BLaER1 (cell line): Measurements from ENCODE around the gene HIVEP3.

ENCODE experiments used
- H3K27ac ChIP-seq: shearing (Covaris generic); formaldehyde crosslinking; 2 replicates; pipeline ENCODE4 v1.8.1; 2022
- H3K27me3 ChIP-seq: shearing (Covaris generic); formaldehyde crosslinking; 2 replicates; pipeline ENCODE4 v1.8.1; 2022
- H3K36me3 ChIP-seq: shearing (Covaris generic); formaldehyde crosslinking; 2 replicates; pipeline ENCODE4 v1.8.1; 2022
- H3K4me1 ChIP-seq: shearing (Covaris generic); formaldehyde crosslinking; 2 replicates; pipeline ENCODE4 v1.8.1; 2022
- H3K4me2 ChIP-seq: shearing (Covaris generic); formaldehyde crosslinking; 2 replicates; pipeline ENCODE4 v1.8.1; 2022
- H3K4me3 ChIP-seq: shearing (Covaris generic); formaldehyde crosslinking; 2 replicates; pipeline ENCODE4 v1.8.1; 2022
- H3K9ac ChIP-seq: shearing (Covaris generic); formaldehyde crosslinking; 2 replicates; pipeline ENCODE4 v1.8.1; 2022
- H3K9me3 ChIP-seq: shearing (Covaris generic); formaldehyde crosslinking; 2 replicates; pipeline ENCODE4 v1.8.1; 2022
- H4K20me1 ChIP-seq: shearing (Covaris generic); formaldehyde crosslinking; 2 replicates; pipeline ENCODE4 v1.8.1; 2022
- Cebpa-rat ChIP-seq: shearing (Covaris generic); IDR thresholded peaks from 2 replicates; pipeline ENCODE4 v1.8.1; 2022

The HIVEP3 gene

DNA sequence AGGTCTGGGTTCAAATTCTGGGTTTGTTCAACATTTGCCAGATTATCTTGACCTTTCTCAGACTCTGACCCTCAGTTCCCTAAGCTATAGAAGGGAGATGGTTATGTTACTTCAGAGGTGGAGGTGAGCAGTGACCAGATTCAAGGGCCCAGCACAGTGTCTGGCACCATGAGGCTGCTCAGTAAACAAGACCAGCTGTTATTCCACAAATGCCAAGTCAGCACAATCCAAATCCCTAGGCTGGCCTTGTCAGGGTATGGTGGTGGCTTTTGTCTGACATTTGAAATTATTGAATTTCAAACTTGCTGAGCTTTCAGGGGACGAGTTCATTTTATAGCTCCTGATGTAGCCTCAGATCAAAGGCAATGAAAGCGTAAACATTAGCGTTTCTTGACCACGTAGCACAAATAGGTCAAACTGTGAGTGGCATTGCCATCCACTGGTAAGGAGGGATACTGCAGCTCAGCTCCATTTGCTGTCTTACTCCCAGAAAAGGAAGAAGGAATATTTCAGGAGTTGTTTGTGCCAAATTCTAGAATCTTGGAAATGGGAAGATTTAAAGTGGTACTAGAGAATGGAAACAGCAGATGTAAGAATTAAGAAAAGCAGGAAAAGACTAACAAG is 339.9 kb downstream of the HIVEP3 start:
- H3K9ac ChIP-seq = no peak overlapping the region
- no peaks in the 10 kb centered on the region for H3K27me3 ChIP-seq
- H3K4me2 ChIP-seq = no peak overlapping the region

DNA sequence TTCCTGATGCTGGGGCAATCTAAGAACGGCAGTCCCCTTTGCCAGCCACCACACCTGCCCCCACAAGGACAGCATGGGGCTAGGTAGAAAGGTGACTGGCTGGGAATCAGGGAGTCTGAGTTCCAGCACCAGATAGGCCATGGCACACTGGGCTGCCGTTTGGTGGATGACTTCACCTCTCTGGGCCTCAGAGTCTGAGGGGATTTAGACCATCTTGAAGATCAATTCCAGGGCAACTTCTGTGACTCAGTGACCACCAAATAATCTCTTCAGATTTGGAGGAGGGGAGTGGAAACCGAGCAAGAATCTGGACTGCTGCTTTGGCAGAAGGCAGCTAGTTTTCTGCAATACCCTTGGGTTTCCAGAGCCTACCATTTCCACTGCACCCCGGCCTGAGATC is 342.1 kb downstream of the HIVEP3 start:
- H3K27me3 ChIP-seq = no peaks in the 10 kb centered on the region
- H3K27ac ChIP-seq = peak overlapping the region; percentile 42; the same call in 1 of the 2 replicates
- no peak overlapping the region for H3K4me3 ChIP-seq
- H3K36me3 ChIP-seq = no peaks in the 10 kb centered on the region
- 0 out of 2 replicates have a peak overlapping the region, but pooled peaks have one; percentile 87 for H3K4me2 ChIP-seq
- TF ChIP-seq Cebpa-rat = no peak
- H3K4me1 ChIP-seq = peaks cover 68% of the 10 kb centered on the region
- H4K20me1 ChIP-seq = no peaks in the 10 kb centered on the region
- no peaks in the 10 kb centered on the region for H3K9me3 ChIP-seq
- H3K9ac ChIP-seq = no peak overlapping the region

More for the DNA sequence above, 339.9 kb downstream of the HIVEP3 start:
- no peak overlapping the region for H3K27ac ChIP-seq
- no peak overlapping the region for H3K4me3 ChIP-seq
- peaks cover 62% of the 10 kb centered on the region for H3K4me1 ChIP-seq
- H4K20me1 ChIP-seq = no peaks in the 10 kb centered on the region
- H3K36me3 ChIP-seq = no peaks in the 10 kb centered on the region; the same call in 1 of the 2 replicates
- TF ChIP-seq Cebpa-rat = no peak
- no peaks in the 10 kb centered on the region for H3K9me3 ChIP-seq

DNA sequence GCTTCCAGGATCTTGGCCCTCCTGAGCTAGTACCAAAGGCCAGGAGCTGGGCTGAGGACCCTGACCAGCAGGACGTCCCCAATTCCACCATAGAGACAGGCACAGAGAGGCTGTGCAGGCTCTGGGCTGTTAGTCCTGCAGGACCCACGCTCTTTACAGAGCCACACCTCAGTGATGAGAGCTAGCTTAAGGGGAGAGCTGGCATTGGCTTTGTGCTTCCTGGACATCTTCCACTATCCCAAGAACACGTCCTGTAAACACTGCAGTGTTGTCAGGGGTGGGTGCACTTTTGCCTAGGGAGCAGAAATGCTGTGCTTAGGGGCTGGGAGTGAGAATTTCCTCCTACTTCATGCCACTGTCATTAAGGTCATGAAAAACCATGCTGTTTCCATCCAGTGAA is 342.5 kb downstream of the HIVEP3 start:
- H3K4me2 ChIP-seq = peak overlapping the region; percentile 87
- H4K20me1 ChIP-seq = no peaks in the 10 kb centered on the region
- no peak overlapping the region for H3K4me3 ChIP-seq
- H3K36me3 ChIP-seq = no peaks in the 10 kb centered on the region
- no peaks in the 10 kb centered on the region for H3K9me3 ChIP-seq
- TF ChIP-seq Cebpa-rat = no peak
- H3K27ac ChIP-seq = peak overlapping the region; percentile 42; the same call in 1 of the 2 replicates
- peaks cover 63% of the 10 kb centered on the region for H3K4me1 ChIP-seq
- H3K27me3 ChIP-seq = no peaks in the 10 kb centered on the region
- no peak overlapping the region for H3K9ac ChIP-seq

DNA sequence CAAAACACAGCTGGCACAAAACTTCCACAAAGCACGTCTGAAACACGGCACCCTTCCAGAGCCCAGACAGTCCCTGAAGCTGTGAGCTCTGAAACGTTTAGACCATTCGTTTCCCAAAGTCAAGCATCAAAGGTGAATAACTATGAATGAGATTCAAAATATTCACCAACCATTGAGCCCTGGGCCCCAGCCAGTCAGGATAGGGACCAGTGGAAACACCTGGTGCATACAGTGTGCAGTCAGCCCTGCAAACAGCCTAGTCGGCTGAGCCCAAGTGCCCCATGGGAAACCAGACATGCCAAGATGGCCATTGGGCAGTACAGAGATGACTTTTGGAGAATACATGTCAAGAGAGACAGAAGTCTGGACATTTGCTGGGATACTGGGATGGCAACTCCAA is 343.9 kb downstream of the HIVEP3 start:
- H3K4me3 ChIP-seq = peak overlapping the region; percentile 5; the same call in 1 of the 2 replicates
- H3K27me3 ChIP-seq = no peaks in the 10 kb centered on the region
- H3K9me3 ChIP-seq = no peaks in the 10 kb centered on the region
- H3K4me1 ChIP-seq = peaks cover 50% of the 10 kb centered on the region
- H3K36me3 ChIP-seq = no peaks in the 10 kb centered on the region
- no peak for TF ChIP-seq Cebpa-rat
- peak overlapping the region; percentile 87 for H3K4me2 ChIP-seq
- peak overlapping the region; percentile 70 for H3K27ac ChIP-seq
- H3K9ac ChIP-seq = peak overlapping the region; percentile 27
- no peaks in the 10 kb centered on the region for H4K20me1 ChIP-seq

GRCh38 chr1:41573785-41574713 is 344.7 kb downstream of the HIVEP3 start:
- Histone ChIP-seq H3K27ac (peak overlapping the region; percentile 70), H3K4me2 (peak overlapping the region; percentile 87), H3K9ac (peak overlapping the region; percentile 27; the same call in 1 of the 2 replicates), H3K4me3 (peak overlapping the region; percentile 5; the same call in 1 of the 2 replicates), H3K4me1 (peaks cover 45% of the 10 kb centered on the region), H3K27me3 (no peaks in the 10 kb centered on the region), H3K36me3 (no peaks in the 10 kb centered on the region), H4K20me1 (no peaks in the 10 kb centered on the region), H3K9me3 (no peaks in the 10 kb centered on the region)
- no peak for TF ChIP-seq Cebpa-rat

GRCh38 chr1:41573194-41573593 is 345.5 kb downstream of the HIVEP3 start:
- H4K20me1 ChIP-seq = no peaks in the 10 kb centered on the region
- peak overlapping the region; percentile 87 for H3K4me2 ChIP-seq
- no peaks in the 10 kb centered on the region for H3K27me3 ChIP-seq

DNA sequence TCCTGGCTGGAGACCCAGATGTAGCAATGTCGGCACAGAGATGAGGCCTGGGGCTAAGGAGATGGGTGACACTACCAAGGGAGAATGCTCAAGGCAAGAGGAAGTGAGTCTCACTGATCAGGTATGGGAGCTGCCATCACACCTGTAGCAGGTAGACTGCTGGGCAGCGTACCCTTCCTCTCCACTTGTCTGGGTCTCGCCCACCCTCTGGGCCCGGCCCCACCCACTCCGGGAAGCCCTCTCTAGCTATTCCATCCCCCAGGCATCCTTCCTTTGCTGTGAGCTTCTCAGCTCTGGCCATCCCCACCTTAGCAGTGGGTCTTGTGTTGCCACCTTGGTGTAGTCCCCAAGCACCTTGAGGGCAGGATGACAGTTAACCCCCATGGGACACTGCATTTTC is 346.5 kb downstream of the HIVEP3 start:
- no peak for TF ChIP-seq Cebpa-rat

More at GRCh38 chr1:41573194-41573593, 345.5 kb downstream of the HIVEP3 start:
- no peak overlapping the region for H3K27ac ChIP-seq
- no peaks in the 10 kb centered on the region for H3K9me3 ChIP-seq
- TF ChIP-seq Cebpa-rat = no peak
- no peaks in the 10 kb centered on the region for H3K36me3 ChIP-seq
- H3K4me3 ChIP-seq = no peak overlapping the region
- peaks cover 45% of the 10 kb centered on the region for H3K4me1 ChIP-seq
- no peak overlapping the region for H3K9ac ChIP-seq

DNA sequence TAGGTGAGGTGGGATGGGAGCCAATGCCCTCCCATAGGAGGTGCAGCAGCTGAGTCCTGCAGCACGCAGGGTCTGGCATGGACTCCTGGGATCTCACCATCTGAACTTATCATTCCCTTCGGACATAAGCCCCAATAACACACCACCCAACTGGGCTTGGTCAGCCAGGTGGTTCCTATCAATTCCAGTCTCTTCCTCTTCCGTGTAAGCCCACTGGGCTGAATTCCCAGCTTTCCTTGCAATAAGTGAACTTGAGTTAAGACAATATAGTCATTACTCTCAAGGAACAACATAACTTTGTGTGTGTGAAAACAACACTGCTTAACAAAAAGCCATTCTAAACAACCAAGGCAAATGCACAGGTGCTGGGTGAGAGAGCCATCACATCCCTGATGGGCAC is 347.7 kb downstream of the HIVEP3 start:
- H3K36me3 ChIP-seq = no peaks in the 10 kb centered on the region
- no peak for TF ChIP-seq Cebpa-rat
- no peaks in the 10 kb centered on the region for H3K9me3 ChIP-seq

More for the DNA sequence above, 346.5 kb downstream of the HIVEP3 start:
- Histone ChIP-seq H3K4me2 (no peak overlapping the region), H3K4me1 (peaks cover 45% of the 10 kb centered on the region), H3K4me3 (no peak overlapping the region), H3K36me3 (no peaks in the 10 kb centered on the region), H3K27me3 (no peaks in the 10 kb centered on the region), H4K20me1 (no peaks in the 10 kb centered on the region), H3K9ac (no peak overlapping the region), H3K9me3 (no peaks in the 10 kb centered on the region), H3K27ac (no peak overlapping the region)

GRCh38 chr1:41568204-41568603 is 350.5 kb downstream of the HIVEP3 start:
- H3K4me2 ChIP-seq = no peak overlapping the region
- no peaks in the 10 kb centered on the region for H3K9me3 ChIP-seq
- no peaks in the 10 kb centered on the region for H3K36me3 ChIP-seq
- no peak for TF ChIP-seq Cebpa-rat
- peaks cover 27% of the 10 kb centered on the region for H3K4me1 ChIP-seq
- H3K9ac ChIP-seq = no peak overlapping the region
- H3K27me3 ChIP-seq = no peaks in the 10 kb centered on the region
- H4K20me1 ChIP-seq = no peaks in the 10 kb centered on the region
- no peak overlapping the region for H3K4me3 ChIP-seq
- no peak overlapping the region for H3K27ac ChIP-seq

More for the DNA sequence above, 347.7 kb downstream of the HIVEP3 start:
- Histone ChIP-seq H3K4me3 (no peak overlapping the region), H3K27me3 (no peaks in the 10 kb centered on the region), H3K9ac (no peak overlapping the region), H4K20me1 (no peaks in the 10 kb centered on the region), H3K4me2 (no peak overlapping the region), H3K4me1 (peaks cover 47% of the 10 kb centered on the region), H3K27ac (no peak overlapping the region)

- no peak overlapping the region for H3K27ac ChIP-seq
- no peaks in the 10 kb centered on the region for H3K36me3 ChIP-seq
- no peaks in the 10 kb centered on the region for H3K27me3 ChIP-seq
- no peak overlapping the region for H3K4me3 ChIP-seq
- H3K9me3 ChIP-seq = no peaks in the 10 kb centered on the region
- no peak overlapping the region for H3K9ac ChIP-seq
- no peaks in the 10 kb centered on the region for H4K20me1 ChIP-seq
- H3K4me2 ChIP-seq = peak overlapping the region; percentile 41
- H3K4me1 ChIP-seq = peaks cover 24% of the 10 kb centered on the region
- TF ChIP-seq Cebpa-rat = no peak
Measured at GRCh38 chr1:41566969-41567368, 351.8 kb downstream of the HIVEP3 start.
